Panc1 (cell line): ENCODE results near the gene TEX52. TPM values are rescaled to one million over a fixed set of nuclear protein-coding genes. Genes with fewer than 3 reads are reported as not detected.

Experiments used
- ATAC-seq: fragments of 200-7000 bp; cut with Tn5 transposase; 2 replicates; pipeline ENCODE4 v1.9.1; 2020; ENCODE audit warnings: mild to moderate bottlenecking, moderate library complexity
- BruUV-seq: library from RNA; stranded (reverse); fragments of 400-500 nt; replicated peaks from 2 replicates; lab custom pipeline; 2021; lab: Mats Ljungman, UMichigan
- CTCF ChIA-PET: fragments of 300-600 bp; sonication (Branson Sonifier 250); formaldehyde crosslinking; loops from one replicate; lab custom pipeline; 2022; ENCODE audit warnings: antibody characterized with exemption; lab: Charles Lee
- POLR2A ChIA-PET: fragments of 300-600 bp; sonication (Branson Sonifier 250); formaldehyde crosslinking; loops from one replicate; lab custom pipeline; 2022; ENCODE audit warnings: antibody characterized with exemption; lab: Charles Lee
- DNase-seq: peaks from one replicate; pipeline ENCODE4 v3.0.0-alpha.2; 2010; ENCODE audit warnings: low read depth, low spot score
- H3K27ac ChIP-seq: 2 replicates; pipeline ENCODE4 v1.5.1; 2011; ENCODE audit warnings: mild to moderate bottlenecking, low read length, inconsistent platforms
- H3K27me3 ChIP-seq: fragments of 200-500 bp; sonication (Bioruptor generic); 2 replicates; pipeline ENCODE4 v1.6.0; 2014; ENCODE audit warnings: low read length, inconsistent platforms; ENCODE audit not compliant: control insufficient read depth, insufficient read depth
- H3K36me3 ChIP-seq: fragments of 200-500 bp; sonication (Bioruptor generic); 2 replicates; pipeline ENCODE4 v1.5.1; 2014; ENCODE audit warnings: inconsistent platforms, mild to moderate bottlenecking, low read length, moderate library complexity; ENCODE audit not compliant: control insufficient read depth, insufficient read depth
- H3K4me1 ChIP-seq: 2 replicates; pipeline ENCODE4 v1.5.1; 2011; ENCODE audit warnings: inconsistent platforms, mild to moderate bottlenecking, low read length, moderate library complexity; ENCODE audit not compliant: control insufficient read depth, insufficient read depth
- H3K4me3 ChIP-seq, 2 experiments: 2 replicates each; pipeline ENCODE4 v1.5.1; 2011 to 2012; ENCODE audit warnings: low read depth in 2 of 2, low read length in 2 of 2, mild to moderate bottlenecking in 2 of 2, inconsistent platforms in 1 of 2, moderate library complexity in 1 of 2
- H3K9me3 ChIP-seq: fragments of 200-500 bp; sonication (Bioruptor generic); 2 replicates; pipeline ENCODE4 v1.5.1; 2014; ENCODE audit warnings: low read depth, mild to moderate bottlenecking, inconsistent platforms, low read length, moderate library complexity; ENCODE audit not compliant: control insufficient read depth, insufficient read depth
- CTCF ChIP-seq: fragments of 450-650 bp; IDR thresholded peaks from 2 replicates; pipeline ENCODE4 v1.5.1; 2017; ENCODE audit warnings: mild to moderate bottlenecking
- POLR2AphosphoS5 ChIP-seq: IDR thresholded peaks from 2 replicates; pipeline ENCODE4 v1.6.1; 2012; ENCODE audit warnings: mild to moderate bottlenecking, low read depth, low read length, moderate library complexity
- REST ChIP-seq, 2 experiments: IDR thresholded peaks; 2 replicates each; pipeline ENCODE4 v1.6.1; 2011 to 2012; ENCODE audit warnings: low read depth in 2 of 2, control low read depth in 1 of 2, low read length in 1 of 2, mild to moderate bottlenecking in 1 of 2, moderate library complexity in 1 of 2; ENCODE audit not compliant: insufficient read depth in 1 of 2
- SIN3A ChIP-seq: IDR thresholded peaks from 2 replicates; pipeline ENCODE4 v1.6.1; 2012; ENCODE audit warnings: low read depth, mild to moderate bottlenecking, low read length, moderate library complexity, borderline replicate concordance; ENCODE audit not compliant: insufficient read depth
- TCF7L2 ChIP-seq: IDR thresholded peaks from 2 replicates; pipeline ENCODE4 v1.6.1; 2011; ENCODE audit warnings: mild to moderate bottlenecking, low read depth, low read length, inconsistent platforms
- in situ Hi-C: cut with HindIII; loops from 2 replicates; pipeline ENCODE4 v1.10.0; 2016; ENCODE audit warnings: low sequenced_read_pairs, low pct_unique_long_range_greater_than_20kb
- intact Hi-C: fragments of 100-400 bp; cut with micrococcal nuclease; formaldehyde crosslinking; loops from one replicate; pipeline ENCODE4 v1.10.0; 2022; ENCODE audit not compliant: unreplicated experiment
- total RNA-seq: library from RNA; stranded (reverse); gene quantifications from one replicate; pipeline ENCODE4 v1.2.1, GENCODE V29; 2021; ENCODE audit not compliant: unreplicated experiment

The TEX52 gene
- total RNA-seq, 1 experiment from 2014 or later = not detected

GRCh38 chr12:2835691-2836403 lies 21.0 kb downstream of the TEX52 start:
- CTCF ChIA-PET = no interaction called here
- Histone ChIP-seq H3K9me3 (no peaks in the 10 kb centered on the region), H3K36me3 (no peaks in the 10 kb centered on the region), H3K27me3 (no peaks in the 10 kb centered on the region), H3K4me1 (no peaks in the 10 kb centered on the region), H3K4me3 (no peak overlapping the region), H3K27ac (no peak overlapping the region)
- intact Hi-C loops (no loop called here), in situ Hi-C loops (no loop called here)
- BruUV-seq = no TSS peak
- DNase-seq = no peak
- no peak for ATAC-seq
- TF ChIP-seq SIN3A (no peak), CTCF (no peak), POLR2AphosphoS5 (no peak), REST (IDR thresholded peaks at IDR 0.05; ENCODE audit: insufficient read depth in 1 of 2, low read depth in 2 of 2, low read length in 1 of 2) (no peak), TCF7L2 (no peak)
- POLR2A ChIA-PET = no interaction called here

- in situ Hi-C loops = no loop called here
- ChIA-PET CTCF (no interaction called here), POLR2A (no interaction called here)
- BruUV-seq = no TSS peak
- H3K36me3 ChIP-seq = no peaks in the 10 kb centered on the region
- H3K27ac ChIP-seq = no peak within 1 kb of the TSS
- TF ChIP-seq CTCF = no peak
- no peak for TF ChIP-seq POLR2AphosphoS5
- TF ChIP-seq TCF7L2 = no peak
- no peak for TF ChIP-seq SIN3A
- TF ChIP-seq REST (IDR thresholded peaks at IDR 0.05; ENCODE audit: insufficient read depth in 1 of 2, low read depth in 2 of 2, low read length in 1 of 2) = no peak
- intact Hi-C loops = no loop called here
- no peaks in the 10 kb centered on the region for H3K27me3 ChIP-seq
- no peak within 1 kb of the TSS for H3K4me3 ChIP-seq
- ATAC-seq (no peak), DNase-seq (no peak)
- no peaks in the 10 kb centered on the region for H3K4me1 ChIP-seq
- no peaks in the 10 kb centered on the region for H3K9me3 ChIP-seq
These were observed 22.0 kb downstream of the TEX52 start, which contains the start of gene NRIP2 for GRCh38 chr12:2834581-2835491. Gene NRIP2, minus strand, starts transcription at chr12:2835035. Its CDS starts 52 bp downstream, at chr12:2834983.
